Stomach (tissue), 9 donors: ENCODE measurements around the gene ENPP4. TPM values are rescaled to one million over a fixed set of nuclear protein-coding genes. Genes with fewer than 3 reads are reported as not detected.

ENCODE experiments used
- DNase-seq, 2 donors: peaks; one replicate each; pipeline versions ENCODE4 v3.0.0 to v3.0.0-alpha.2; 2013 to 2019
- H3K27ac ChIP-seq, 5 donors: fragments of 200-600 bp in 4 of 5; sonication (generic) in 4 of 5; one replicate each; pipeline ENCODE4 v1.5.1; 2013 to 2019; ENCODE audit warnings: mild to moderate bottlenecking in 1 of 5, moderate library complexity in 1 of 5
- H3K27me3 ChIP-seq, 3 donors: fragments of 200-600 bp; sonication (generic); one replicate each; pipeline ENCODE4 v1.5.1; 2017 to 2019; ENCODE audit warnings: mixed run types in 1 of 3
- H3K36me3 ChIP-seq, 4 donors: fragments of 200-600 bp; sonication (generic); 1 replicate in 3 of 4; 2 replicates in 1 of 4; pipeline ENCODE4 v1.5.1; 2016 to 2019
- H3K4me1 ChIP-seq, 4 donors: fragments of 200-600 bp; sonication (generic); one replicate each; pipeline ENCODE4 v1.5.1; 2016 to 2019
- H3K4me3 ChIP-seq, 4 donors: fragments of 200-600 bp; sonication (generic) in 3 of 4; one replicate each; pipeline ENCODE4 v1.5.1; 2016 to 2019; ENCODE audit warnings: mild to moderate bottlenecking in 1 of 4
- H3K9me3 ChIP-seq, 4 donors: fragments of 200-600 bp; sonication (generic); one replicate each; pipeline ENCODE4 v1.5.1; 2016 to 2019
- EP300 ChIP-seq: sonication (generic); formaldehyde crosslinking; IDR thresholded peaks from one replicate; pipeline ENCODE4 v1.6.1; 2017; ENCODE audit warnings: antibody characterized with exemption
- POLR2A ChIP-seq, 4 donors: fragments of 450-650 bp; IDR thresholded peaks; one replicate each; pipeline ENCODE4 v1.6.1; 2016; ENCODE audit warnings: antibody characterized with exemption in 4 of 4, control low read depth in 2 of 4, mild to moderate bottlenecking in 1 of 4, moderate library complexity in 1 of 4
- POLR2AphosphoS5 ChIP-seq, 3 donors: sonication (generic); formaldehyde crosslinking; IDR thresholded peaks; one replicate each; pipeline ENCODE4 v1.6.1; 2016; ENCODE audit warnings: antibody characterized with exemption in 3 of 3
- WGBS, 5 donors: extraction: QIAGEN DNeasy Blood & Tissue Kit in 3 of 5; methylation state at CpG; one replicate each; pipeline versions ENCODE4 v1.1.5 to v1.1.7; 2013 to 2018; 5-methylcytosine and 5-hydroxymethylcytosine counted together
- intact Hi-C: fragments of 100-400 bp; cut with DNase I; formaldehyde crosslinking; loops from one replicate; pipeline ENCODE4 v1.15.1; 2023; ENCODE audit warnings: low total_unique reads
- polyA plus RNA-seq, 3 donors: library from polyadenylated mRNA; stranded (reverse); fragments of 200-250 nt; gene quantifications; one replicate each; pipeline ENCODE4 v1.2.3, GENCODE V29; 2013
- total RNA-seq, 5 donors: library from RNA; depleted of rRNA; stranded (reverse); fragments of >200 nt; gene quantifications; one replicate each; pipeline versions ENCODE4 v1.1.0 to v1.2.3, GENCODE V29; 2014 to 2016
- TF ChIP-seq, protein P1 (sequence below), 7 experiments: fragments of 450-650 bp in 4 of 7; fragments of 200-600 bp in 3 of 7; sonication (generic) in 3 of 7; IDR thresholded peaks; one replicate each; pipeline ENCODE4 v1.5.1; 2016 to 2019; ENCODE audit warnings: antibody characterized with exemption in 7 of 7, control low read depth in 2 of 7, mild to moderate bottlenecking in 1 of 7
- donor health status: healthy with polysubstance abuse.
- donor health status: Bipolar disorder and iron deficiency.
- donor health status: healthy.

The ENPP4 gene
- total and polyA plus RNA-seq, 8 donors: 2.3 to 24.6 (median 6.4) TPM

DNA sequence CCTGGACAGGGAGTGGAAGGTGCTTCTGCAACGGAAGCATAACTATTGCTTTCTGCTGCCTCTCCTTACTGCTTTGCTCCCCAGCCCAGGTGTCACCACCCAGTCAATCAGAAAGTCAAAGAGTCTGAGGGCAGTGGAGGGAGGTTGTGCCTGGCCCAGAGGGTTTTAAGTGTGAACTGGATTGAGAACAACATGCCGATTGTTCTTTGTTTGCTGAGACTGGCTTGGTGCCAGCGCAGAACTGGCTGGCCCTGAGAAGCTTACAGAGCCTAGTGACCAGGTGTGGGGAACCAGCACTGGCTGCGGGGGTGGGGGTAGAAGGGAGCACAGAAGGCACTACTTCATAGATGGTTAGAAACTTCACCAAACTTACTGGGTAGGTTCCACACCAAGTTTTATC, 31.1 kb upstream of the ENPP4 start:
- H3K4me3 ChIP-seq: no peak overlapping the region
- peak overlapping the region in 1 of 5 donors; percentile 15 for H3K27ac ChIP-seq
- DNase-seq: peak; percentile 82 to 87
- H3K36me3 ChIP-seq: no peaks in the 10 kb centered on the region
- TF ChIP-seq, protein P1, sequence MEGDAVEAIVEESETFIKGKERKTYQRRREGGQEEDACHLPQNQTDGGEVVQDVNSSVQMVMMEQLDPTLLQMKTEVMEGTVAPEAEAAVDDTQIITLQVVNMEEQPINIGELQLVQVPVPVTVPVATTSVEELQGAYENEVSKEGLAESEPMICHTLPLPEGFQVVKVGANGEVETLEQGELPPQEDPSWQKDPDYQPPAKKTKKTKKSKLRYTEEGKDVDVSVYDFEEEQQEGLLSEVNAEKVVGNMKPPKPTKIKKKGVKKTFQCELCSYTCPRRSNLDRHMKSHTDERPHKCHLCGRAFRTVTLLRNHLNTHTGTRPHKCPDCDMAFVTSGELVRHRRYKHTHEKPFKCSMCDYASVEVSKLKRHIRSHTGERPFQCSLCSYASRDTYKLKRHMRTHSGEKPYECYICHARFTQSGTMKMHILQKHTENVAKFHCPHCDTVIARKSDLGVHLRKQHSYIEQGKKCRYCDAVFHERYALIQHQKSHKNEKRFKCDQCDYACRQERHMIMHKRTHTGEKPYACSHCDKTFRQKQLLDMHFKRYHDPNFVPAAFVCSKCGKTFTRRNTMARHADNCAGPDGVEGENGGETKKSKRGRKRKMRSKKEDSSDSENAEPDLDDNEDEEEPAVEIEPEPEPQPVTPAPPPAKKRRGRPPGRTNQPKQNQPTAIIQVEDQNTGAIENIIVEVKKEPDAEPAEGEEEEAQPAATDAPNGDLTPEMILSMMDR (IDR thresholded peaks at IDR 0.05): no peak
- TF ChIP-seq POLR2A (IDR thresholded peaks at IDR 0.05) (no peak), EP300 (no peak), POLR2AphosphoS5 (IDR thresholded peaks at IDR 0.05) (no peak)
- no peaks in the 10 kb centered on the region for H3K27me3 ChIP-seq
- H3K4me1 ChIP-seq: peaks cover 0 to 14% (median 3%) of the 10 kb centered on the region in 4 donors
- WGBS, 5 donors: 29 to 50% (median 36%) methylated on average over 4 of the region's 4 CpGs
- intact Hi-C loops: loop anchor here (10.0 kb wide), 1 partner anchor 306 kb away; no protein-coding TSS in a partner anchor
- H3K9me3 ChIP-seq: peaks cover 5 to 23% (median 13%) of the 10 kb centered on the region in 4 donors

DNA sequence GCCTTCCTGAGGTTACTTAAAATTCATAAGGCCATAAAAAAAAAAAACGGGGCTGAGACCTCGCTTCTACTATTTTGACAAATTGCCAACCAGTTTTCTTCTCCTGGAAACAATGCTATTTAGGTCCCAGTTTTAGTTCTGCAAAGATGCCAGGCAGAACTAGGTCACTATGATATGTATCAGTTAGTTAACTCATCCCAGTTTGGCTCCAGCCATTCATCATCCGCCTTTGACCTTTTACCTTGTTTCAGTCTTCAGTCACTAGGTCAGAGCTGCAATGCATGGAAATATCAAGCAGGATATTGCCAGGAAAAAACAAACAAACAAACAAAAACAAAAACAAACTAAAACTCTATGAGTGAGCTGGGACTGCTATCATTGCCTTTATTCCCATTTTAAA, 29.8 kb upstream of the ENPP4 start:
- Histone ChIP-seq H3K27ac (no peak overlapping the region), H3K36me3 (no peaks in the 10 kb centered on the region), H3K4me1 (peaks cover 0 to 14% (median 3%) of the 10 kb centered on the region in 4 donors), H3K9me3 (peaks cover 2 to 10% (median 6%) of the 10 kb centered on the region in 4 donors), H3K27me3 (no peaks in the 10 kb centered on the region), H3K4me3 (no peak overlapping the region)
- intact Hi-C loops: loop anchor here (10.0 kb wide), 1 partner anchor 305 kb away; no protein-coding TSS in a partner anchor
- TF ChIP-seq POLR2AphosphoS5 (IDR thresholded peaks at IDR 0.05): no peak
- TF ChIP-seq, protein P1 (IDR thresholded peaks at IDR 0.05): no peak
- TF ChIP-seq POLR2A (IDR thresholded peaks at IDR 0.05): no peak
- TF ChIP-seq EP300: no peak
- 52 to 77% (median 65%) methylated on average over 3 of the region's 3 CpGs for WGBS, 5 donors
- no peak for DNase-seq

DNA sequence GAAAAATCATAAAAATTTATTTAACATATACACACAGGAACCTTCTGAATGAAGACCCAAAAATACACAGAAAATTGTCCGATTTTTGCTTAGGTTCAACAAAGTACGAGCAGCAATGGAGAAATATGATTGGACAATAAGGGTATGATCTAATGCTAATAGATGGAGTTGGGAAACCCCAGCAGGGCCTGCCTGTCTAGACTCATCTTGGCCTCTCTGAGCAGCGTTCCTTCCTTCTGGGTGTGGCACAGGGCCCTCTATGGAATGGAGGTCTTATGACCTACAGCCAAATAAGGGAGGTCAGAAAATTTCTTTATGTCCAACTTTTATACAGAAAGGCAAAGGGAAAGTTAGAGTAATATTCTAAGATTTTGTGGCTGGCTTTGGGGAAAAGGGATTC, 27.7 kb upstream of the ENPP4 start:
- no peak overlapping the region for H3K27ac ChIP-seq
- TF ChIP-seq, protein P1 (IDR thresholded peaks at IDR 0.05): no peak
- no peak for TF ChIP-seq POLR2AphosphoS5 (IDR thresholded peaks at IDR 0.05)
- no peak for TF ChIP-seq EP300
- 88 to 99% (median 96%) methylated on average over 3 of the region's 3 CpGs for WGBS, 5 donors
- no peaks in the 10 kb centered on the region for H3K27me3 ChIP-seq
- H3K9me3 ChIP-seq: peaks cover 0 to 6% (median 3%) of the 10 kb centered on the region in 4 donors
- no peak for DNase-seq
- intact Hi-C loops: no loop called here
- no peaks in the 10 kb centered on the region for H3K36me3 ChIP-seq
- no peak overlapping the region for H3K4me3 ChIP-seq
- H3K4me1 ChIP-seq: peaks cover 0 to 14% (median 3%) of the 10 kb centered on the region in 4 donors

DNA sequence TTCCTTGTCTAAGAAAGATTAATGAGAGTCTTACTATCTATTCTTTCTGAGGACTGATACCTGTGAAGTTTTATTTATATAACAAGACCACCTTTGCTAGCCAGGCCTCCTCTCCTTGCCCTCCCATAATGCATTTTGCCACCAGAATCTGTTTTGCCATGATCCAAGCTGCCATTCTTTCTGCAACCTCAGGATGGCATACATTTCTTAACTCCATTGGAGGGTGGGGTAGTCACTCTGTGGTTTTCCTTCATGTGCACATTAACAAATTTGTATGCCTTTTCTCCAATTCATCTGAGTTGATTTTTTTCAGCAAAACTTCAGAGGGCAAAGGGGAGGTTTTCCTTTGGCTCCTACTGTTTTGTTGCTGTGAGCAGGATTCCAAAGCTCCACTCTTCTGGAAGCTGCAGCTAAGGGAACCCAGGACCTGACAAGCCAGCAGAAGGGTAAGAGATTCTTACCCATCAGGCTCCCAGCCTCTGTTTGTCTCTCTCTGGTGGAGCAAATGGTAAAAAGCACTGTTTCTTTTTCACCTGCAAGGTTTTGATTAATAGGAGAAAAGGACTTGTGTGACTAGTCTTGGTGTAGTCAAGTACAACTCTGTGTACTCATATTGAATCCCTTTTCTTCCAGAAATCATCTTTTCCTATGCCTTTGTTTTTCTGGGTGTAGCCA, 26.2 kb upstream of the ENPP4 start:
- H3K36me3 ChIP-seq: no peaks in the 10 kb centered on the region
- H3K9me3 ChIP-seq: peaks cover 0 to 13% (median 6%) of the 10 kb centered on the region in 4 donors
- intact Hi-C loops: no loop called here
- H3K4me1 ChIP-seq: peaks cover 0 to 8% (median 3%) of the 10 kb centered on the region in 4 donors
- no peak overlapping the region for H3K4me3 ChIP-seq
- no peak overlapping the region for H3K27ac ChIP-seq
- no peaks in the 10 kb centered on the region for H3K27me3 ChIP-seq
- TF ChIP-seq, protein P1 (IDR thresholded peaks at IDR 0.05): no peak
- no peak for TF ChIP-seq EP300
- no peak for TF ChIP-seq POLR2AphosphoS5 (IDR thresholded peaks at IDR 0.05)
- TF ChIP-seq POLR2A (IDR thresholded peaks at IDR 0.05): no peak
- no peak for DNase-seq
